SK-N-MC (cell line): ENCODE data around the gene SLC25A24.

Experiments
- EZH2 ChIP-seq: fragments of 200-600 bp; sonication (generic); IDR thresholded peaks from one replicate; pipeline ENCODE4 v1.6.1; 2017; ENCODE audit warnings: antibody characterized with exemption
- FOXP2 ChIP-seq: optimal IDR thresholded peaks from 2 replicates; pipeline ENCODE3; 2011; ENCODE audit warnings: mild to moderate bottlenecking, moderate library complexity; ENCODE audit not compliant: insufficient read depth; ENCODE audit errors: extremely low read length, control extremely low read depth
- POLR2AphosphoS5 ChIP-seq: IDR thresholded peaks from 2 replicates; pipeline ENCODE4 v1.6.1; 2012; ENCODE audit warnings: mild to moderate bottlenecking, low read depth, low read length, borderline replicate concordance

GRCh38 chr1:108107658-108108057 lies 92.5 kb downstream of the SLC25A24 start:
- no peak for TF ChIP-seq EZH2
- no peak for TF ChIP-seq POLR2AphosphoS5
- TF ChIP-seq FOXP2: no peak
